B cell (primary cell): ENCODE measurements around the gene LRRC4C. TPM values are rescaled to one million over a fixed set of nuclear protein-coding genes. Genes with fewer than 3 reads are reported as not detected.
A peak's percentile ranks its signal among the peaks of the same experiment; 100 is the strongest.

Experiments
- ATAC-seq: fragments of 200-7000 bp; cut with Tn5 transposase; one replicate; pipeline ENCODE4 v1.10.0; 2021; ENCODE audit warnings: low read depth, mild to moderate bottlenecking, moderate number of reproducible peaks, moderate library complexity
- CTCF ChIA-PET: fragments of 350-600 bp; sonication (Branson Sonifier 250); formaldehyde crosslinking; loops from one replicate; lab custom pipeline; 2021; ENCODE audit warnings: antibody characterized with exemption, inconsistent platforms; lab: Charles Lee
- POLR2A ChIA-PET: fragments of 350-600 bp; sonication (Branson Sonifier 250); formaldehyde crosslinking; loops from one replicate; lab custom pipeline; 2021; ENCODE audit warnings: antibody characterized with exemption; lab: Charles Lee
- DNase-seq: peaks from one replicate; pipeline ENCODE4 v3.0.0; 2013
- H2AFZ ChIP-seq: 2 replicates; pipeline ENCODE4 v1.6.1; 2012; ENCODE audit warnings: mild to moderate bottlenecking, low read depth, low read length; ENCODE audit not compliant: insufficient read depth, poor library complexity, severe bottlenecking
- H3K27ac ChIP-seq, 2 donors: 1 replicate in 1 of 2; 2 replicates in 1 of 2; pipeline ENCODE4 v1.5.1; 2012 to 2013; ENCODE audit warnings: low read length in 2 of 2, mild to moderate bottlenecking in 2 of 2, moderate library complexity in 1 of 2
- H3K27me3 ChIP-seq, 4 experiments: fragments of 200-600 bp in 1 of 4; sonication (generic) in 1 of 4; replicated peaks in 1 of 4; 1 replicate in 2 of 4; 2 replicates in 2 of 4; pipeline versions ENCODE4 v1.6.1 to v1.7.0; 2013 to 2016; ENCODE audit warnings: low read length in 3 of 4, mild to moderate bottlenecking in 2 of 4, mixed read lengths in 1 of 4, moderate library complexity in 1 of 4; ENCODE audit not compliant: insufficient read depth in 4 of 4, control insufficient read depth in 3 of 4; ENCODE audit errors: control extremely low read depth in 1 of 4
- H3K36me3 ChIP-seq, 2 experiments: replicated peaks in 1 of 2; 1 replicate in 1 of 2; 2 replicates in 1 of 2; pipeline versions ENCODE4 v1.6.1 to v1.7.1; 2013; ENCODE audit warnings: low read length in 1 of 2; ENCODE audit not compliant: insufficient read depth in 2 of 2, control insufficient read depth in 1 of 2; ENCODE audit errors: control extremely low read depth in 1 of 2, extremely low read depth in 1 of 2
- H3K4me1 ChIP-seq, 2 donors: fragments of 200-600 bp in 1 of 2; sonication (generic) in 1 of 2; 1 replicate in 1 of 2; 2 replicates in 1 of 2; pipeline versions ENCODE4 v1.5.1 to v1.6.1; 2013 to 2017; ENCODE audit warnings: low read length in 2 of 2; ENCODE audit not compliant: control insufficient read depth in 2 of 2, insufficient read depth in 2 of 2
- H3K4me2 ChIP-seq: replicated peaks from 2 replicates; pipeline ENCODE3; 2012; ENCODE audit warnings: mild to moderate bottlenecking, low read depth, low read length; ENCODE audit not compliant: poor library complexity, severe bottlenecking
- H3K4me3 ChIP-seq, 5 experiments: fragments of 200-600 bp in 1 of 5; sonication (generic) in 1 of 5; 1 replicate in 3 of 5; 2 replicates in 2 of 5; pipeline versions ENCODE4 v1.5.1 to v1.7.0; 2011 to 2016; ENCODE audit warnings: low read length in 4 of 5, mild to moderate bottlenecking in 4 of 5, low read depth in 2 of 5, control low read depth in 1 of 5, moderate library complexity in 1 of 5; ENCODE audit not compliant: insufficient read depth in 1 of 5; ENCODE audit errors: control extremely low read depth in 1 of 5, extremely low read depth in 1 of 5
- H3K79me2 ChIP-seq: fragments of 200-600 bp; sonication (generic); one replicate; pipeline ENCODE4 v1.6.0; 2016; ENCODE audit warnings: low read length; ENCODE audit not compliant: control insufficient read depth, insufficient read depth
- H3K9ac ChIP-seq: fragments of 200-600 bp; sonication (generic); 2 replicates; pipeline ENCODE4 v1.6.1; 2017; ENCODE audit warnings: mild to moderate bottlenecking, low read length, moderate library complexity
- H3K9me3 ChIP-seq, 3 donors: one replicate each; pipeline versions ENCODE4 v1.6.1 to v1.7.1; 2013; ENCODE audit warnings: low read length in 2 of 3; ENCODE audit not compliant: control insufficient read depth in 2 of 3, insufficient read depth in 1 of 3; ENCODE audit errors: control extremely low read depth in 1 of 3
- H4K20me1 ChIP-seq: 2 replicates; pipeline ENCODE4 v1.6.0; 2012; ENCODE audit warnings: mild to moderate bottlenecking, low read length; ENCODE audit not compliant: insufficient read depth, control insufficient read depth, poor library complexity, severe bottlenecking
- H3K27ac Mint-ChIP-seq: one replicate; pipeline ENCODE4 v1.8.0; 2021; ENCODE audit warnings: mixed read lengths
- H3K27me3 Mint-ChIP-seq: one replicate; pipeline ENCODE4 v1.8.0; 2021; ENCODE audit warnings: mixed read lengths
- H3K4me1 Mint-ChIP-seq: one replicate; pipeline ENCODE4 v1.8.0; 2021; ENCODE audit warnings: mixed read lengths
- H3K4me3 Mint-ChIP-seq: one replicate; pipeline ENCODE4 v1.8.0; 2021; ENCODE audit warnings: mixed read lengths
- H3K9me3 Mint-ChIP-seq: one replicate; pipeline ENCODE4 v1.8.0; 2022; ENCODE audit warnings: mixed read lengths; ENCODE audit not compliant: insufficient read depth
- CTCF ChIP-seq: fragments of 200-600 bp; IDR thresholded peaks from one replicate; pipeline ENCODE4 v1.8.0; 2022; ENCODE audit warnings: antibody characterized with exemption, mild to moderate bottlenecking
- EZH2 ChIP-seq: IDR thresholded peaks from 2 replicates; pipeline ENCODE4 v1.6.1; 2012; ENCODE audit warnings: borderline replicate concordance, low read depth, mild to moderate bottlenecking, moderate library complexity, low read length; ENCODE audit not compliant: insufficient read depth, poor library complexity, severe bottlenecking
- WGBS: methylation state at CpG from one replicate; pipeline ENCODE4 v1.1.5; 2013; ENCODE audit warnings: missing lambda C conversion rate; ENCODE audit not compliant: insufficient coverage; 5-methylcytosine and 5-hydroxymethylcytosine counted together
- intact Hi-C: fragments of 100-400 bp; cut with micrococcal nuclease; formaldehyde crosslinking; loops from one replicate; pipeline ENCODE4 v1.10.0; 2022
- polyA plus RNA-seq: library from polyadenylated mRNA; depleted of rRNA; stranded (reverse); fragments of >200 nt; gene quantifications from 2 replicates; pipeline ENCODE4 v1.2.3, GENCODE V29; 2012
- total RNA-seq, 2 donors: library from RNA; stranded (reverse); fragments of 120-200 nt in 1 of 2; gene quantifications; 1 replicate in 1 of 2; 2 replicates in 1 of 2; pipeline versions ENCODE4 v1.2.3 to v1.2.4, GENCODE V29; 2013 to 2022

The LRRC4C gene
- total and polyA plus RNA-seq, 2 donors (not counting 1 experiment from before 2014, with no cell fraction given) = 0.57 TPM; not detected in 1

GRCh38 chr11:41307296-41308080 lies 152.0 kb downstream of the LRRC4C start:
- intact Hi-C loops = no loop called here
- H3K4me3 Mint-ChIP-seq = peak overlapping the region; percentile 48
- H3K4me3 ChIP-seq = no peak overlapping the region
- H3K36me3 ChIP-seq = no peaks in the 10 kb centered on the region
- no peak overlapping the region for H3K4me2 ChIP-seq
- POLR2A ChIA-PET = no interaction called here
- no peaks in the 10 kb centered on the region for H3K27me3 ChIP-seq
- 40% methylated on average over 1 of the region's 5 CpGs for WGBS
- DNase-seq = no peak
- H3K79me2 ChIP-seq = no peaks in the 10 kb centered on the region
- CTCF ChIA-PET = no interaction called here
- H3K9me3 Mint-ChIP-seq = no peaks in the 10 kb centered on the region
- no peak overlapping the region for H3K27ac Mint-ChIP-seq
- TF ChIP-seq EZH2 = no peak
- no peak for TF ChIP-seq CTCF
- H4K20me1 ChIP-seq = no peaks in the 10 kb centered on the region
- H3K9me3 ChIP-seq = peaks cover 0 to 3% (median 0%) of the 10 kb centered on the region in 3 donors
- H3K27ac ChIP-seq = no peak overlapping the region
- no peak overlapping the region for H3K9ac ChIP-seq
- no peak overlapping the region for H2AFZ ChIP-seq
- H3K4me1 ChIP-seq = peaks cover 0 to 4% of the 10 kb centered on the region in 2 donors
- H3K4me1 Mint-ChIP-seq = peaks cover 34% of the 10 kb centered on the region
- H3K27me3 Mint-ChIP-seq = no peaks in the 10 kb centered on the region
- ATAC-seq = no peak

- Histone ChIP-seq H3K27ac (no peak overlapping the region), H3K27me3 (no peaks in the 10 kb centered on the region), H4K20me1 (no peaks in the 10 kb centered on the region), H2AFZ (no peak overlapping the region), H3K36me3 (no peaks in the 10 kb centered on the region), H3K9ac (no peak overlapping the region), H3K79me2 (no peaks in the 10 kb centered on the region), H3K4me1 (peaks cover 0 to 4% of the 10 kb centered on the region in 2 donors), H3K9me3 (peaks cover 0 to 3% (median 0%) of the 10 kb centered on the region in 3 donors), H3K4me3 (no peak overlapping the region), H3K4me2 (no peak overlapping the region)
- no peaks in the 10 kb centered on the region for H3K9me3 Mint-ChIP-seq
- ChIA-PET POLR2A (no interaction called here), CTCF (no interaction called here)
- H3K27me3 Mint-ChIP-seq = no peaks in the 10 kb centered on the region
- H3K27ac Mint-ChIP-seq = no peak overlapping the region
- peak; percentile 3 for DNase-seq
- peak overlapping the region; percentile 20 for H3K4me3 Mint-ChIP-seq
- peak; percentile 59 for ATAC-seq
- TF ChIP-seq CTCF (no peak), EZH2 (no peak)
- WGBS = 40% methylated on average over 1 of the region's 3 CpGs
- intact Hi-C loops = no loop called here
- H3K4me1 Mint-ChIP-seq = peaks cover 34% of the 10 kb centered on the region
Observed at GRCh38 chr11:41306431-41306830, 153.0 kb downstream of the LRRC4C start.
